Mesendoderm (in vitro differentiated cells): ENCODE results near the gene RNF126.
"Not testable (repeated sequence)": the region's sequence is repeated elsewhere in the genome, so short reads cannot be mapped to it uniquely, and the experiment has no call there.

Source experiments
- DNase-seq: peaks from one replicate; pipeline ENCODE4 v3.0.0; 2013
- H2AK5ac ChIP-seq: 2 replicates; pipeline ENCODE4 v1.6.1; 2013; ENCODE audit warnings: low read length, inconsistent platforms
- H2BK120ac ChIP-seq: 2 replicates; pipeline ENCODE4 v1.6.1; 2013; ENCODE audit warnings: low read depth, mild to moderate bottlenecking, low read length, moderate library complexity, mixed read lengths
- H2BK15ac ChIP-seq: replicated peaks from 2 replicates; pipeline ENCODE4 v1.6.1; 2013; ENCODE audit warnings: low read depth, mild to moderate bottlenecking, moderate library complexity
- H2BK5ac ChIP-seq: 2 replicates; pipeline ENCODE4 v1.6.1; 2013; ENCODE audit warnings: low read length, inconsistent platforms
- H3K18ac ChIP-seq: 2 replicates; pipeline ENCODE4 v1.6.1; 2013; ENCODE audit warnings: mild to moderate bottlenecking, low read length, mixed read lengths
- H3K23ac ChIP-seq: one replicate; pipeline ENCODE4 v1.6.1; 2013; ENCODE audit warnings: low read length
- H3K27ac ChIP-seq: 2 replicates; pipeline ENCODE4 v1.5.1; 2013; ENCODE audit warnings: low read depth, mild to moderate bottlenecking, inconsistent platforms, low read length, moderate library complexity
- H3K27me3 ChIP-seq: 2 replicates; pipeline ENCODE4 v1.6.1; 2013; ENCODE audit warnings: low read length, control low read depth, mild to moderate bottlenecking, inconsistent platforms; ENCODE audit not compliant: insufficient read depth, poor library complexity
- H3K36me3 ChIP-seq: 2 replicates; pipeline ENCODE4 v1.6.1; 2013; ENCODE audit warnings: low read length, inconsistent platforms; ENCODE audit not compliant: control insufficient read depth, insufficient read depth
- H3K4ac ChIP-seq: one replicate; pipeline ENCODE4 v1.6.1; 2013; ENCODE audit warnings: low read depth, mild to moderate bottlenecking, low read length, moderate library complexity
- H3K4me1 ChIP-seq: 2 replicates; pipeline ENCODE4 v1.6.1; 2013; ENCODE audit warnings: low read depth, low read length, inconsistent platforms; ENCODE audit not compliant: control insufficient read depth
- H3K4me2 ChIP-seq: 2 replicates; pipeline ENCODE4 v1.6.1; 2013; ENCODE audit warnings: low read length
- H3K4me3 ChIP-seq: 2 replicates; pipeline ENCODE4 v1.5.1; 2013; ENCODE audit warnings: mild to moderate bottlenecking, low read length
- H3K56ac ChIP-seq: one replicate; pipeline ENCODE4 v1.6.1; 2013; ENCODE audit warnings: low read length
- H3K79me1 ChIP-seq: 2 replicates; pipeline ENCODE4 v1.6.1; 2013; ENCODE audit warnings: low read length, inconsistent platforms
- H3K79me2 ChIP-seq: 2 replicates; pipeline ENCODE4 v1.6.1; 2013; ENCODE audit warnings: mild to moderate bottlenecking, low read length; ENCODE audit not compliant: control insufficient read depth, insufficient read depth
- H3K9ac ChIP-seq: 2 replicates; pipeline ENCODE4 v1.6.1; 2013; ENCODE audit warnings: low read length, inconsistent platforms
- H4K5ac ChIP-seq: one replicate; pipeline ENCODE4 v1.6.1; 2013; ENCODE audit warnings: low read length
- H4K8ac ChIP-seq: one replicate; pipeline ENCODE4 v1.6.1; 2013; ENCODE audit warnings: low read depth, mild to moderate bottlenecking, control low read depth, low read length, moderate library complexity
- WGBS: extraction: QIAGEN DNeasy Blood & Tissue Kit; methylation state at CpG from one replicate; pipeline ENCODE4 v1.1.7; 2013; ENCODE audit warnings: low lambda C conversion rate, missing lambda C conversion rate; ENCODE audit not compliant: insufficient coverage; ENCODE audit errors: extremely low coverage; 5-methylcytosine and 5-hydroxymethylcytosine counted together

Gene RNF126

DNA sequence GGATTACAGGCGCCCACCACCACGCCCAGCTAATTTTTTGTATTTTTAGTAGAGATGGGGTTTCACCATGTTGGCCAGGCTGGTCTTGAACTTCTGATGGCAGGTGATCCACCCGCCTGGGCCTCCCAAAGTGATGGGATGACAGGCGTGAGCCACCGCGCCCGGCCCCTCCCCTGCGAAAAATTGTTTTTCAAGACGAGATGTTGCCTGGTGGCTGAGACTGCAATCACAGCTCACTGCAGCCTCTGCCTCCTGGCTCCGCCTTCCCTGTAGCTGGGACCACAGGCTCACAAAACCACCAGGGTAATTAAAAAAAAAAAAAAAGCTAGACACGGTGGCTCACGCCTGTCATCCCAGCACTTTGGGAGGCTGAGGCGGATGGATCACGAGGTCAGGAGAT is 36.9 kb upstream of the RNF126 start:
- H3K4me3 ChIP-seq, H3K79me2 ChIP-seq, H3K9ac ChIP-seq, H4K8ac ChIP-seq, H3K4me1 ChIP-seq, H3K36me3 ChIP-seq, H4K5ac ChIP-seq, H3K4me2 ChIP-seq, H2BK5ac ChIP-seq, H3K27ac ChIP-seq, H3K79me1 ChIP-seq, H2AK5ac ChIP-seq, H3K18ac ChIP-seq, H3K23ac ChIP-seq, H3K4ac ChIP-seq, H2BK120ac ChIP-seq, H3K56ac ChIP-seq, H3K27me3 ChIP-seq, H2BK15ac ChIP-seq: not testable (repeated sequence)
- whole genome bisulfite sequencing = no CpG with 5 or more reads among the region's 14 CpGs
- peak; percentile 36 for DNase-seq

DNA sequence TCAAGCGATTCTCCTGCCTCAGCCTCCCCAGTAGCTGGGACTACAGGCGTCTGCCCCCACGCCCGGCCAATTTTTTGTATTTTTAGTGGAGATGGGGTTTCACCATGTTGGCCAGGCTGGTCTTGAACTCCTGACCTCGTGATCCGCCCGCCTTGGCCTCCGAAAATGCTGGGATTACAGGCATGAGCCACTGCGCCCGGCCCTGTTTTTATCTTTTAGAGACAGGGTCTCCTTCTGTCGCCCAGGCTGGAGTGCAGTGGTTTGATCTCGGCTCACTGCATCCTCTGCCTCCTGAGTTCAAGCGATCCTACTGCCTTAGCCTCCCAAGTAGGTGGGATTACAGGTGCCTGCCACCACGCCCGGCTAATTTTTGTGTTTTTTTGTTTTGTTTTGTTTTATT is 35.5 kb upstream of the RNF126 start:
- no CpG with 5 or more reads among the region's 15 CpGs for WGBS
- H3K4me2 ChIP-seq, H3K27me3 ChIP-seq, H3K18ac ChIP-seq, H3K27ac ChIP-seq, H3K56ac ChIP-seq, H4K8ac ChIP-seq, H2BK15ac ChIP-seq, H3K79me1 ChIP-seq, H3K23ac ChIP-seq, DNase-seq, H2BK5ac ChIP-seq, H2AK5ac ChIP-seq, H3K4me1 ChIP-seq, H4K5ac ChIP-seq, H2BK120ac ChIP-seq, H3K9ac ChIP-seq, H3K79me2 ChIP-seq, H3K4me3 ChIP-seq, H3K4ac ChIP-seq, H3K36me3 ChIP-seq: not testable (repeated sequence)

- H2BK120ac ChIP-seq = no peak within 1 kb of the TSS
- no peak within 1 kb of the TSS for H4K8ac ChIP-seq
- no peaks in the 10 kb centered on the region for H3K4me1 ChIP-seq
- H3K4me3 ChIP-seq = no peak within 1 kb of the TSS
- no peak within 1 kb of the TSS for H3K18ac ChIP-seq
- no peak within 1 kb of the TSS for H3K56ac ChIP-seq
- H2BK15ac ChIP-seq = no peak within 1 kb of the TSS
- no peaks in the 10 kb centered on the region for H3K79me1 ChIP-seq
- no peaks in the 10 kb centered on the region for H3K36me3 ChIP-seq
- no peak within 1 kb of the TSS for H3K4ac ChIP-seq
- H2AK5ac ChIP-seq = no peak within 1 kb of the TSS
- H3K27ac ChIP-seq = no peak within 1 kb of the TSS
- H4K5ac ChIP-seq = no peak within 1 kb of the TSS
- H3K27me3 ChIP-seq = no peaks in the 10 kb centered on the region
- H3K9ac ChIP-seq = no peak within 1 kb of the TSS
- H2BK5ac ChIP-seq = no peak within 1 kb of the TSS
- H3K79me2 ChIP-seq = no peaks in the 10 kb centered on the region
- H3K23ac ChIP-seq = no peak within 1 kb of the TSS
- H3K4me2 ChIP-seq = no peak within 1 kb of the TSS
- WGBS = no CpG with 5 or more reads among the region's 31 CpGs
- no peak for DNase-seq
Observed at GRCh38 chr19:695352-695949, 32.4 kb upstream of the RNF126 start, which contains the start of gene PRSS57. PRSS57 (minus strand) TSS chr19:695452; CDS start chr19:695430, 22 bp downstream.

DNA sequence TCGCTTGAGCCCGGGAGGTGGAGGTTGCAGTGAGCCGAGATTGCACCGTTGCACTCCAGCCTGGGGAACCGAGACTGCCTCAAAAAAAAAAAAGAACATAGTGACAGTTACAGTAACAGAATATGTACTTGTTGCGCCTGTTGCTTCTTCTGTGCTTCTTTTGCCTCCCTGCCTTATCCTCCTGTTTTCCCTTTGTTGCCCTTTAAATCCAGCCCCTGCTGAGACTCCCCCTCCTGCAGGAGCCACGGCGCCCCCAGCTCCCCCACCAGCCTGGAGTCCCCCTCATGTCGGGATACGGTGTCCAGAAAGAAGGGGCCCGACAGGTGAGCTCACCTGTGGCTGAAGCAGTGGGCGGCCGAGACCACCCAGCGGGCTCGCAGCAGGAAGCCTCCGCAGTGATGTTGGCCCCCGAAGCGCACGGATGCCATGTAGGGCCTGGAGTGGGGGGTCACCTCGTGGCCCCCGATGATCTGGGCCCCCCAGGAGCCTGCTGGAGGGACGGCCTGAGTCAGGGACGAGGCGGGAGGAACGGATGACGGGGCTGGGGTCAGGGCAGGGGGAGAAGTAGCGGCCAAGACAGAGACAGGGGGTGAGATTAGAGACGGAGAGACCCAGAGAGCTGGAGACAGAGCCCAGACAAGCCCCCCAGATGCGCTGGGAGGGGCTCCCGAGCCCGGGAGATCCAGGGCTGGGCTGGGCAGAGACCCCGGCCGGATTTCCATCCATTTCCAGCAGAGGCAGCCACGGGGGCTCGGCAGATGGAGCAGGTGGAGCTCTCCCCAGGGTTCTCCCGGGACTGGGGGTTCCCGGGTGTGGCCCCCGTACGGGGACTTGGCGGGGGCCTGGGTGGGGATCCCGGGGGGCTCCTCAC is 31.7 kb upstream of the RNF126 start:
- Histone ChIP-seq H4K5ac (no peak overlapping the region), H2AK5ac (no peak overlapping the region), H3K36me3 (no peaks in the 10 kb centered on the region), H3K56ac (no peak overlapping the region), H2BK15ac (no peak overlapping the region), H3K23ac (no peak overlapping the region), H3K4me1 (no peaks in the 10 kb centered on the region), H3K9ac (no peak overlapping the region), H3K27me3 (no peaks in the 10 kb centered on the region), H3K18ac (no peak overlapping the region), H3K4me2 (no peak overlapping the region), H3K79me2 (no peaks in the 10 kb centered on the region), H3K27ac (no peak overlapping the region), H2BK120ac (no peak overlapping the region), H3K4me3 (no peak overlapping the region), H2BK5ac (no peak overlapping the region), H3K4ac (no peak overlapping the region), H4K8ac (no peak overlapping the region), H3K79me1 (no peaks in the 10 kb centered on the region)
- WGBS = no CpG with 5 or more reads among the region's 41 CpGs
- DNase-seq = no peak

DNA sequence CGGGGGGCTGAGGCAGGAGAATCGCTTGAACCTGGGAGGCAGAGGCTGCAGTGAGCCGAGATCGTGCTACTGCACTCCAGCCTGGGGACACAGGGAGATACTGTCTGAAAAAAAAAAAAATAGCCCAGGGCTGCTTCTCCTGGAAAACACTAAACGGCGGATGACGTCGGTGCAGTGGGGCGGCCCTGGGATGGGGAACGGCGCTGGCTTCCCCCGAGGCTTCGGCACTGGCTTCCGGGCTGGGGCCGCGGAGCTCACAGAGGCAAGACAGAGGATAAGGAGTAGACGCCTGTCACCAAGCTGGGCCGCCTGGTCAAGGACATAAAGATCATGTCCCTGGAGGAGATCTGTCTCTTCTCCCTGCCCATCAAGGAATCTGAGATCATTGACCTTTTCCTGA is 27.2 kb upstream of the RNF126 start:
- no peaks in the 10 kb centered on the region for H3K79me1 ChIP-seq
- no peaks in the 10 kb centered on the region for H3K36me3 ChIP-seq
- H4K5ac ChIP-seq = no peak overlapping the region
- H3K4ac ChIP-seq = no peak overlapping the region
- H2AK5ac ChIP-seq = no peak overlapping the region
- no peak overlapping the region for H4K8ac ChIP-seq
- no peak overlapping the region for H3K4me3 ChIP-seq
- no peak for DNase-seq
- H3K23ac ChIP-seq = no peak overlapping the region
- H3K79me2 ChIP-seq = no peaks in the 10 kb centered on the region
- H3K18ac ChIP-seq = no peak overlapping the region
- H3K4me2 ChIP-seq = no peak overlapping the region
- no peak overlapping the region for H3K56ac ChIP-seq
- no peak overlapping the region for H2BK120ac ChIP-seq
- no peaks in the 10 kb centered on the region for H3K27me3 ChIP-seq
- no peak overlapping the region for H3K9ac ChIP-seq
- no peak overlapping the region for H2BK5ac ChIP-seq
- no peak overlapping the region for H3K27ac ChIP-seq
- no peak overlapping the region for H2BK15ac ChIP-seq
- no CpG with 5 or more reads among the region's 18 CpGs for WGBS
- H3K4me1 ChIP-seq = no peaks in the 10 kb centered on the region
